SJCRH30 (cell line): ENCODE results near the gene CD160. TPM values are rescaled to one million over a fixed set of nuclear protein-coding genes. Genes with fewer than 3 reads are reported as not detected.
A peak's percentile ranks its signal among the peaks of the same experiment; 100 is the strongest.
"Not testable (repeated sequence)": the region's sequence is repeated elsewhere in the genome, so short reads cannot be mapped to it uniquely, and the experiment has no call there.

Experiments used
- DNase-seq, 2 experiments: peaks; one replicate each; pipeline ENCODE4 v3.0.0-alpha.2; 2015 to 2020
- H3K27ac ChIP-seq: fragments of 250-450 bp; sonication (Bioruptor Pico); 2 replicates; pipeline ENCODE4 v1.5.1; 2020; ENCODE audit warnings: mild to moderate bottlenecking, moderate library complexity
- H3K27me3 ChIP-seq: fragments of 250-450 bp; sonication (Bioruptor Pico); 2 replicates; pipeline ENCODE4 v1.5.1; 2020; ENCODE audit warnings: mild to moderate bottlenecking, moderate library complexity
- H3K36me3 ChIP-seq: fragments of 250-450 bp; sonication (Bioruptor Pico); 2 replicates; pipeline ENCODE4 v1.5.1; 2020; ENCODE audit warnings: mild to moderate bottlenecking, moderate library complexity
- H3K4me1 ChIP-seq: fragments of 250-450 bp; sonication (Bioruptor Pico); 2 replicates; pipeline ENCODE4 v1.5.1; 2020; ENCODE audit warnings: mild to moderate bottlenecking, moderate library complexity
- H3K4me3 ChIP-seq: fragments of 250-450 bp; sonication (Bioruptor Pico); 2 replicates; pipeline ENCODE4 v1.5.1; 2020; ENCODE audit warnings: mild to moderate bottlenecking, moderate library complexity
- H3K9me3 ChIP-seq: fragments of 250-450 bp; sonication (Bioruptor Pico); replicated peaks from 2 replicates; pipeline ENCODE4 v1.5.1; 2020; ENCODE audit warnings: mild to moderate bottlenecking, moderate library complexity
- total RNA-seq: library from RNA; depleted of rRNA; stranded (reverse); fragments of >200 nt; shearing (Covaris generic); gene quantifications from 2 replicates; pipeline ENCODE4 v1.2.3, GENCODE V29; 2014

The CD160 gene
- total RNA-seq, 1 experiment from 2014 or later = not detected

GRCh38 chr1:145702052-145702451 is 17.2 kb upstream of the CD160 start:
- Histone ChIP-seq H3K27me3 (no peaks in the 10 kb centered on the region), H3K36me3 (no peaks in the 10 kb centered on the region), H3K9me3 (no peaks in the 10 kb centered on the region), H3K4me3 (no peak overlapping the region), H3K4me1 (peaks cover under 1% of the 10 kb centered on the region; the same call in 1 of the 2 replicates), H3K27ac (no peak overlapping the region)
- DNase-seq = no peak

DNA sequence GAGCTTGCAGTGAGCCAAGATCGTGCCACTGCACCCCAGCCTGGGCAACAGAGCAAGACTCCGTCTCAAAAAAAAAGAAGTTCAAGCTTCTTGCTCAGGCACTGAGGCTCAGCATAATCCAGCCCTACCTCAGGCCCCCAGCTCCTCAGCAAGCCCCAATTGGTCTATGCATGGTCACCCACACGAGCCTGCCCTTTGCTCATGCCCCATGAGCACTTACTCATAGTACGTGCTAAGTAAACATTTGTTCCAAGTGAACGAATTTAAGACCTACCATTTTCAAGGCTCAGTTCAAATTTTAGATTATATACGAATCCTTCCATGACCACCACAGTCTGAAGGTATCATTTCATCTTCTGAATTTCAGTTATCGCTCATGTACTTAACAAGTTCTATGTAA is 16.5 kb upstream of the CD160 start:
- Histone ChIP-seq H3K27ac (no peak overlapping the region), H3K27me3 (no peaks in the 10 kb centered on the region), H3K36me3 (no peaks in the 10 kb centered on the region), H3K4me3 (no peak overlapping the region), H3K9me3 (no peaks in the 10 kb centered on the region), H3K4me1 (peaks cover 8% of the 10 kb centered on the region; the same call in 1 of the 2 replicates)
- DNase-seq = no peak

- H3K9me3 ChIP-seq = no peaks in the 10 kb centered on the region
- H3K4me3 ChIP-seq = no peak overlapping the region
- no peaks in the 10 kb centered on the region for H3K36me3 ChIP-seq
- DNase-seq = no peak
- H3K27ac ChIP-seq = no peak overlapping the region
- no peaks in the 10 kb centered on the region for H3K27me3 ChIP-seq
- H3K4me1 ChIP-seq = peaks cover 10% of the 10 kb centered on the region; the same call in 1 of the 2 replicates
These were observed 13.7 kb upstream of the CD160 start for GRCh38 chr1:145705622-145706021.

DNA sequence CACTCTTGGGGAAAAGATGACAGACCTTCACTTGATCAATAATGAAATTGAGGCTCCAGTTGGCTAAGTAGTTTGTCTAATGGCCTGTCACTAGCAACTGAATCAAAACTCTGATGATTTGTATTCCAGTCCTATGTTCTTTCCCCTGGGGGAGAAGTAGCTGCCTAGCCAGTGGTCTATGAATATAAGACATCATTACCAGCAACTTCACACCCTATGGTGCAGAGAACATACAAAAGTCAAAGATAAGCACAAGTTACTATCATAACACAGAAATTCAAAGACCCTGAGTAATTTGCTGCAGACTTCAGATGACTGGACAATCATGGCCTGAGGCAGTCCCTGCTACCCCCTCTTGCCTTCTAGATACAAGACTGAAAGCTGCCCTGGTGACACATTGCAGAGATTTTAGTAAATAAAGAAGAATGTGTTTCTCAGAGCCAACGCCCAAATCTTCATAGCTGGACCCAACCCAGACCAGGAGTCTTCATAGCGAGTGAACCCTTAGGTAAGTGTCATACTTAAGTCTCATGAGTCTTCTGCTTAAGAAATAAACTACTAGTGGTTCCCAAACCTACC is 13.1 kb upstream of the CD160 start:
- H3K27ac ChIP-seq = no peak overlapping the region
- DNase-seq = no peak
- no peak overlapping the region for H3K4me3 ChIP-seq
- H3K9me3 ChIP-seq = no peaks in the 10 kb centered on the region
- no peaks in the 10 kb centered on the region for H3K27me3 ChIP-seq
- no peaks in the 10 kb centered on the region for H3K36me3 ChIP-seq
- peaks cover 10% of the 10 kb centered on the region; the same call in 1 of the 2 replicates for H3K4me1 ChIP-seq

DNA sequence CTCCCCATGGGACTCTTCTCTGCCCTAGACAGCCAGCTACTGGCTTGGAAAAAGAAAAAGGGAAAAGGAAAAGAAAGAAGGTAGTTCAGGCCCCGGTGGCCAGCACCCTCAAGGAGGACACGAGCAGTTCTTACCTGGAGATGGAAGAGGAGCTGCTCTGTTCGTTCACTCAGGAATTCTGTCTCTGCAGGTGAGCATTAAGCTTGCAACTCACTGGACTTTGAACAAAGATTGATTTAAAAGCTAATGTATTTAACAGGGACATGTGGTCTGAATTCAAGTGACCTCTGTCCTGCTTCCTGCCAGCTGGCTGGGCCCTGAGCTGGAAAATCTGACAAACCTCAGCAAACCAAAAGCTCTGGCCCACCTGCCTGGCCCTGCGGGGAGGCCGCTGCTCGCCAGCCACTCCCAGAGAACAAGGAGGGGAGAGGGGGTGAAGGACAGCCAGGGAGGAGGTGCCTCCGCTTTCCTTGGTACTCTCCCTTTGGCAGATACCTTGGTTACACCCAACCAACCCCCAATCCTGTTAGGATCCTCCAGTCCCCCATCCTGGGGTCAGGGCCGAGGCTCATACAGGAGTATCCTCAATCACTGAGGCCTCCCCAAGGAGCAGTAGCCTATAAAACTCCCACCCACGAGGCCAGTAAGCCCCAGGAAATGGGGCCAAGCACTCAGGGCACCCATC is 12.0 kb upstream of the CD160 start, which contains the start of gene PDZK1:
Gene PDZK1, minus strand, starts transcription at position 186 of the 685 bp plus-strand sequence. CDS start 19,347 bp downstream, outside the sequence.
- no peak within 1 kb of the TSS for H3K27ac ChIP-seq

GRCh38 chr1:145708063-145708462 is 11.2 kb upstream of the CD160 start:
- DNase-seq = peak; percentile 36 to 55
- H3K27ac ChIP-seq = no peak overlapping the region

More for the DNA sequence above, 12.0 kb upstream of the CD160 start, which contains the start of gene PDZK1:
- Histone ChIP-seq H3K4me3 (no peak within 1 kb of the TSS), H3K27me3 (no peaks in the 10 kb centered on the region), H3K36me3 (no peaks in the 10 kb centered on the region), H3K9me3 (no peaks in the 10 kb centered on the region), H3K4me1 (peaks cover 10% of the 10 kb centered on the region; the same call in 1 of the 2 replicates)
- peak in 1 of 2 experiments; percentile 17 for DNase-seq

DNA sequence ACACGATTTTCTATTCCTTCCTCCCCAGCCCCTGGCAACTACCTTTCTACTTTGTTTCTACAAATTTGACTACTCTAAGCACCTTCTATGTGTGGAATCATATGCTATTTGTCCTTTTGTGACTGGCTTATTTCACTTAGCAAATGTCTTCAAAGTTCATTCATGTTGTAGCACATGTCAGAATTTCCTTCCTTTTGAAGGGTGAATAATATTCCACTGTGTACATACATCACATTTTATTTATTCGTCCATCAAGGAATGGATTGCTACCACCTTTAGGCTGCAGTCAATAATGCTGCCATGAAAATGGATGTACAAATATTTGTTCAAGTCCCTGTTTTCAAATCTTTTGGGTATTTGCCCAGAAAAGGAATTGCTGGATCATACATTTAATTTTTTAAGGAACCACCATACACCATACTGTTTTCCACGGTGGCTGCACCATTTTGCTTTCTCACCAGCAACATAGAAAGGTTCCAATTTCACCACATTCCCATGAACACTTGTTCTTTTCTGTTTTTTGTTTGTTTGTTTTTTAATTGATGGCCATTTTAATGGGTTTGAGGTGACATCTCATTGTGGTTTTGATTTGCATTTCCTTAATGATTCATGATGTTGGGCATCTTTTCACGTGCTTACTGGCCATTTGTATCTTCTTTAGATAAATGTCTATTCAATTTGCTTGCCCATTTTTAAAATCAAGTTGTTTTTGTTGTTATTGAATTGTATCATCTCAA is 8.8 kb upstream of the CD160 start:
- no peak for DNase-seq
- no peaks in the 10 kb centered on the region for H3K9me3 ChIP-seq
- no peak overlapping the region for H3K27ac ChIP-seq
- peaks cover 10% of the 10 kb centered on the region; the same call in 1 of the 2 replicates for H3K4me1 ChIP-seq
- no peak overlapping the region for H3K4me3 ChIP-seq
- no peaks in the 10 kb centered on the region for H3K27me3 ChIP-seq
- H3K36me3 ChIP-seq = no peaks in the 10 kb centered on the region

More at GRCh38 chr1:145708063-145708462, 11.2 kb upstream of the CD160 start:
- no peaks in the 10 kb centered on the region for H3K36me3 ChIP-seq
- no peaks in the 10 kb centered on the region for H3K9me3 ChIP-seq
- peaks cover 10% of the 10 kb centered on the region; the same call in 1 of the 2 replicates for H3K4me1 ChIP-seq
- H3K27me3 ChIP-seq = no peaks in the 10 kb centered on the region
- no peak overlapping the region for H3K4me3 ChIP-seq

- Histone ChIP-seq H3K9me3 (no peaks in the 10 kb centered on the region), H3K4me1 (peaks cover 10% of the 10 kb centered on the region; the same call in 1 of the 2 replicates), H3K27ac (no peak overlapping the region), H3K4me3 (no peak overlapping the region), H3K27me3 (no peaks in the 10 kb centered on the region), H3K36me3 (no peaks in the 10 kb centered on the region)
- DNase-seq = no peak
These were observed 8.1 kb upstream of the CD160 start for GRCh38 chr1:145711213-145711651.

- DNase-seq = no peak
- Histone ChIP-seq H3K36me3 (no peaks in the 10 kb centered on the region), H3K9me3 (no peaks in the 10 kb centered on the region), H3K27me3 (no peaks in the 10 kb centered on the region), H3K27ac (no peak overlapping the region), H3K4me1 (no peaks in the 10 kb centered on the region), H3K4me3 (no peak overlapping the region)
These were observed 4.7 kb upstream of the CD160 start for GRCh38 chr1:145714524-145715111.

GRCh38 chr1:145716641-145717345 is 2.5 kb upstream of the CD160 start:
- no peak for DNase-seq
- H3K4me3 ChIP-seq = no peak overlapping the region
- H3K4me1 ChIP-seq = peaks cover 3% of the 10 kb centered on the region
- no peaks in the 10 kb centered on the region for H3K27me3 ChIP-seq
- H3K9me3 ChIP-seq = no peaks in the 10 kb centered on the region
- no peak overlapping the region for H3K27ac ChIP-seq
- H3K36me3 ChIP-seq = no peaks in the 10 kb centered on the region

DNA sequence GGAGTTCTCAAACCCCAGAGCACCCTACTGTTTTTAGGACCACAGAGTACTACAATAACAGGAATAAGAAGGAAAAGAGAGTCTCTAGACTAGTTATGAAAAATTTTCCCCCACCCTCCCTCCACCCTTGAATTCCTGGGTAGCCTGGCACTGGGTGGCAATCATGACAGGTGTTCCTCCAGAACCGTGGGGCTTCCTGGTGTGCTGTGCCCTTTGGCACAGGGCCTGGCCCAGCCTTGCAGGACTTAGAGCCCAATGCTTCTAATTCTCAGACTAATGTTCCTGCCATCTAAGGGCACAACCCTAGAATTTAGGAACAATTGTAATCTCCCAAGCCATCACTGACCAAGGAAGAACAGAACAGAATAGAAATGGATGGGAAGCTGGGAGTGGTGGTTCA is 1.5 kb upstream of the CD160 start:
- Histone ChIP-seq H3K4me1 (peaks cover 7% of the 10 kb centered on the region), H3K36me3 (no peaks in the 10 kb centered on the region), H3K27me3 (no peaks in the 10 kb centered on the region), H3K9me3 (no peaks in the 10 kb centered on the region), H3K4me3 (no peak overlapping the region), H3K27ac (no peak overlapping the region)
- DNase-seq = no peak

DNA sequence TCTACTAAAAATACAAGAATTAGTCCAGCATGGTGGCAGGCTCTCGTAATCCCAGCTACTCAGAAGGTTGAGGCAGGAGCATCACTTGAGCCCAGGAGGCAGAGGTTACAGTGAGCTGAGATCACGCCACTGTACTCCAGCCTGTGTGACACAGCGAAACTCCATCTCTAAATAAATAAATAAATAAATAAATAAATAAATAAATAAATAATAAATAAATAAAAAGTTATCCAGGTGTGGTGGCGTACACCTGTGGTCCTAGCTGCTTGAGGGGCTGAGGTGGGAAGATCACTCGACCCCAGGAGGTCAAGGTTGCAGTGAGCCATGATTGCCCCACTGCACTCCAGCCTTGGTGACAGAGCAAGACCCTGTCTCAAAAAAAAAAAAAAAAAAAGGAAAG is 834 bp upstream of the CD160 start:
- not testable (repeated sequence) for H3K4me3 ChIP-seq, H3K4me1 ChIP-seq, H3K27me3 ChIP-seq, H3K27ac ChIP-seq, H3K9me3 ChIP-seq, H3K36me3 ChIP-seq, DNase-seq

- H3K4me1 ChIP-seq = peaks cover 7% of the 10 kb centered on the region
- peak; percentile 7 to 27 for DNase-seq
- H3K27me3 ChIP-seq = no peaks in the 10 kb centered on the region
- H3K36me3 ChIP-seq = no peaks in the 10 kb centered on the region
- no peaks in the 10 kb centered on the region for H3K9me3 ChIP-seq
- H3K4me3 ChIP-seq = peak overlapping the region; percentile 55
- H3K27ac ChIP-seq = no peak overlapping the region
These were observed 1.2 kb downstream of the CD160 start for GRCh38 chr1:145720556-145720877.
